HG03103 (cell line): ENCODE data around the gene UNC45B.
"Not testable (repeated sequence)": the region's sequence is repeated elsewhere in the genome, so short reads cannot be mapped to it uniquely, and the experiment has no call there.

ENCODE experiments used
- ATAC-seq: cut with Tn5 transposase; IDR thresholded peaks from one replicate; pipeline ENCODE4 v1.9.1; 2021; ENCODE audit warnings: low read depth; ENCODE audit not compliant: unreplicated experiment

UNC45B gene

GRCh38 chr17:35167666-35168065 is 20.0 kb downstream of the UNC45B start:
- ATAC-seq, result no peak

- ATAC-seq, result no peak
Measured at GRCh38 chr17:35169835-35170363, 22.3 kb downstream of the UNC45B start.

GRCh38 chr17:35170968-35171771 is 23.6 kb downstream of the UNC45B start:
- ATAC-seq, result no peak

DNA sequence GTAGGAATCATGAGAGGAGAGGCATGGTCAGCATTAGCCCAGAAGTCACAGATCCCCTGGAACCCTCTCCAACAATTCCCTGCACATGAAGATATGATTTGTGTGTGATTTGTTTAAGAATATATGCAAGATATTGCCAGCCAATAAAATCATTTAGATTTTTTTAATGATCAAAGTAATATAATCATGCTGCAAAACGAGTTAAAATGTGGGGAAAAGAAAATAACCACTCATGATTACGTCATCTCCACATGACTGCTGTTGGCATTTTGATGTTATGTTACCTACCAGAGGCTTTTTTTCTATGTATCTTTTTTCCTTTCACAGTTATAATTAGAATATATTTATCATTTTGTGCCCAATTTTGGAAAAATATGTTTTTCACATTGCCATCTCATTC is 24.2 kb downstream of the UNC45B start:
- ATAC-seq, result no peak

DNA sequence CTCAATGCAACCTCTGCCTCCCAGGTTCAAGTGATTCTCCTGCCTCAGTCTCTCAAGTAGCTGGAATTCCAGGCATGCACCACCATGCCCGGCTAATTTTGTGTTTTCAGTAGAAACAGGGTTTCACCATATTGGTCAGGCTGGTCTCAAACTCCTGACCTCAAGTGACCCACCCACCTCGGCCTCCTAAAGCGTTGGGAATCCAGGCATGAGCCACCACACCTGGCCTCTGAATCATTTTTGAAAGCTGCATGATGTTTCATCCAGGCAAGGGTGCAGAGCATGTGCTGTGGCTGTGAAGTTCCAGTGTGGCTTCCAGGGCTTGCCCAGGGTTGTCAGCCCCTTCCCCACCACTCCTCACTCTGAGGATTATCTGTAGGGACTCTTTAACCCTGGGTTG is 24.7 kb downstream of the UNC45B start:
- not testable (repeated sequence) for ATAC-seq

GRCh38 chr17:35174835-35175334 is 27.3 kb downstream of the UNC45B start:
- no peak for ATAC-seq

GRCh38 chr17:35175638-35176415 is 28.2 kb downstream of the UNC45B start:
- ATAC-seq, result no peak

- ATAC-seq, result no peak
Measured at GRCh38 chr17:35176897-35177296, 29.3 kb downstream of the UNC45B start.

DNA sequence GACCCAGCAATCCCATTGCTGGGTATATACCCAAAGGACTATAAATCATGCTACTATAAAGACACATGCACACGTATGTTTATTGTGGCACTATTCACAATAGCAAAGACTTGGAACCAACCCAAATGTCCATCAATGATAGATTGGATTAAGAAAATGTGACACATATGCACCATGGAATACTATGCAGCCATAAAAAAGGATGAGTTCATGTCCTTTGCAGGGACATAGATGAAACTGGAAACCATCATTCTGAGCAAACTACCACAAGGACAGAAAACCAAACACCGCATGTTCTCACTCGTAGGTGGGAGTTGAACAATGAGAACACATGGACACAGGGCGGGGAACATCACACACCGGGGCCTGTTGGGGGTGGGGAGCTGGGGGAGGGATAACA is 31.8 kb downstream of the UNC45B start:
- not testable (repeated sequence) for ATAC-seq

GRCh38 chr17:35183332-35183731 is 35.7 kb downstream of the UNC45B start:
- no peak for ATAC-seq

- no peak for ATAC-seq
Measured at GRCh38 chr17:35184274-35184673, 36.7 kb downstream of the UNC45B start.

- ATAC-seq, result no peak
Measured at GRCh38 chr17:35185849-35186248, 38.2 kb downstream of the UNC45B start.

- ATAC-seq, result no peak
Measured at GRCh38 chr17:35187481-35187880, 39.9 kb downstream of the UNC45B start.

DNA sequence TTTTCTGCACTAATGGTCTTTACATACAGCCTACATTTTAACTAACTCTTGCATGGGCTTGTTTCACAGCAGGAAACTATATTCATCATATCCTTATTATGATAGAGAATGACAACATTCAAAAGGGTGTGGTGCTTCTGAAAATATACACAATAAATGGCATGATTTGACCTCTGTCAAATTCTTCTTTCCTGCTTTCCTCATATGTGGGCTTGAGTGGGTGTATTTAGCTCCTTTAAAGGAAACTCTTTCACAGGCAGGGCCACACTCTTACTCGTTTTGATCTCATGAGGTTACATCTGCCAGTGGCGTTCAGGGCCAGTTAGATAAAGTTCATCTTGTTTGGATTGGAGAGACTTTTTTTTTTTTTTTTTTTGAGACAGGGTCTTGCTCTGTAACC is 40.5 kb downstream of the UNC45B start:
- ATAC-seq, result no peak

- ATAC-seq, result no peak
Measured at GRCh38 chr17:35189291-35189690, 41.7 kb downstream of the UNC45B start.

DNA sequence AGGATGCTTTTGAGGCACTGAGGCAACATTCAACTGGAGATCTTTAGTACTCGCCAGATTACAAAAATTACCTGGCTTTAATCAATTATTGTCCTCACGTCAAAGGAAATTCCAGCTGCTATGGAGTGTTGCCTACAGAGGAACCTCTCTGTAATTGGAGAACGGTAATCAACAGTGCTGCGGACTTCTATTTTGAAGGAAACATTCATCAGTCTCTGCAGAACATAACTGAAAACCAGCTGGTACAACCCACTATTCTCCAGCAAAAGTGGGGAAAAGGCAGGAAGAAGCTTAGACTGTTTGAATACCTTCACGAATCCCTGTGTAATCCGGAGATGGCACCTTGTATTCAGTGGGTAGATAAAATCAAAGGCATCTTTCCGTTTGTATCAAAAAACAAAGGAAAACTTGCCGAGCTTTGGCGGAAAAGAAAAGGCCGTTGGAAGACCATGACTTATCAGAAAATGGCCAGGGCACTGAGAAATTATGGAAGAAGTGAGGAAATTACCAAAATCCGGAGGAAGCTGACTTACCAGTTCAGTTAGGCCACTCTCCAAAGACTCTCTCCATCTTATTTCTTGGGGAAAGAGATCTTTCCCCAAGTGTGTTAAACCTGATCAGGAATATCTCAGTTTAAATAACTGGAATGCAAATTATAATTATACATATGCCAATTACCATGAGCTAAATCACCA is 43.5 kb downstream of the UNC45B start:
- ATAC-seq, result no peak

- no peak for ATAC-seq
Measured at GRCh38 chr17:35192708-35193107, 45.1 kb downstream of the UNC45B start.

DNA sequence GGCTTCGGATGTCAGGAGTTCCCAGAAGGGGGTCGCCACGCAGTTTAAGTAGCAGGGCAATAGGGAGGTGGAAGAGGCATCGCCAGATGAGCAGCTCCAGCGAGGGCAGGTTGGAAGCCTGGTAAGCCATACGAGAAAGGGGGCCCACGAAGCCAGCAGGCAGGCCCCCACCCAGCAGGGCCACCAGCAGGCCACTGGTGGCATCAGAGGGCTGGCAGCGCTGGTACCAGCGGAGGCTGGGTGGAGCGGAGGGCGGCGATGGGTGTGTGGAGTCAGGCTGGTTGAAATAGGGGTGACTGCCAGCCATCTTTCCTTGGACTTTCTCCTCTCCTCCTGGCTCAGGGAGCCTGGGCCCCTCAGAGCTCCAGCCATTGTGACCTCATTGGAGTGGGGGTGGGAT is 46.4 kb downstream of the UNC45B start, which contains the start of gene SLC35G3:
Gene SLC35G3, minus strand, starts transcription at position 393 of the 400 bp plus-strand sequence. Its CDS starts 86 bp downstream, at position 307.
- not testable (repeated sequence) for ATAC-seq

- ATAC-seq, result not testable (repeated sequence)
Measured at GRCh38 chr17:35195062-35195461, 47.4 kb downstream of the UNC45B start.

GRCh38 chr17:35202582-35202981 is 55.0 kb downstream of the UNC45B start:
- not testable (repeated sequence) for ATAC-seq

GRCh38 chr17:35210741-35211140 is 63.1 kb downstream of the UNC45B start:
- no peak for ATAC-seq
